HepG2 (cell line): ENCODE data around the gene GSPT1. TPM values are rescaled to one million over a fixed set of nuclear protein-coding genes. Genes with fewer than 3 reads are reported as not detected.

Source experiments
- CEBPG ChIP-seq: IDR thresholded peaks from 2 replicates; pipeline ENCODE4 v1.6.1; 2016
- HNRNPK ChIP-seq: fragments of 200-400 bp; formaldehyde crosslinking; IDR thresholded peaks from 2 replicates; pipeline ENCODE4 v1.6.1; 2018; ENCODE audit warnings: low read length, low read depth, moderate library complexity, mild to moderate bottlenecking; ENCODE audit not compliant: poor library complexity, severe bottlenecking
- MBD4 ChIP-seq: IDR thresholded peaks from 2 replicates; pipeline ENCODE4 v1.6.1; 2012; ENCODE audit warnings: low read length, inconsistent platforms, borderline replicate concordance
- MXI1 ChIP-seq: IDR thresholded peaks from 3 replicates; pipeline ENCODE4 v1.6.1; 2012; ENCODE audit warnings: low read depth, low read length, inconsistent platforms, borderline replicate concordance
- NCOA5 ChIP-seq: sonication (generic); formaldehyde crosslinking; IDR thresholded peaks from 2 replicates; pipeline ENCODE4 v1.4.0; 2020; ENCODE audit warnings: missing genetic modification reagents
- PRDM10 ChIP-seq: sonication (generic); formaldehyde crosslinking; IDR thresholded peaks from 2 replicates; pipeline ENCODE4 v1.4.0; 2020; ENCODE audit warnings: low read depth, missing genetic modification reagents
- SNAI1 ChIP-seq: sonication (generic); formaldehyde crosslinking; IDR thresholded peaks from 2 replicates; pipeline ENCODE4 v1.5.0; 2020; ENCODE audit warnings: mild to moderate bottlenecking, missing genetic modification reagents, borderline replicate concordance
- TBX2 ChIP-seq: sonication (generic); formaldehyde crosslinking; IDR thresholded peaks from 2 replicates; pipeline ENCODE4 v1.5.0; 2020; ENCODE audit warnings: missing genetic modification reagents, mild to moderate bottlenecking, borderline replicate concordance
- TBX3 ChIP-seq: fragments of 450-650 bp; IDR thresholded peaks from 2 replicates; pipeline ENCODE4 v1.6.1; 2017; ENCODE audit warnings: antibody characterized with exemption, mild to moderate bottlenecking, inconsistent platforms, borderline replicate concordance
- XBP1 ChIP-seq: sonication (generic); formaldehyde crosslinking; IDR thresholded peaks from 2 replicates; pipeline ENCODE4 v1.5.0; 2020; ENCODE audit warnings: missing genetic modification reagents
- ZBTB20 ChIP-seq: sonication (generic); formaldehyde crosslinking; IDR thresholded peaks from 2 replicates; pipeline ENCODE4 v1.8.1; 2023; ENCODE audit warnings: missing genetic modification reagents, low read depth, mild to moderate bottlenecking, borderline replicate concordance
- ZBTB40 ChIP-seq, 2 experiments: fragments of 450-650 bp in 1 of 2; sonication (generic) in 1 of 2; formaldehyde crosslinking in 1 of 2; IDR thresholded peaks; 2 replicates each; pipeline versions ENCODE4 v1.6.1 to v1.8.0; 2016 to 2022; ENCODE audit warnings: antibody characterized with exemption in 1 of 2, mild to moderate bottlenecking in 1 of 2, missing genetic modification reagents in 1 of 2
- ZMAT5 ChIP-seq: sonication (generic); formaldehyde crosslinking; IDR thresholded peaks from 2 replicates; pipeline ENCODE4 v1.5.0; 2020; ENCODE audit warnings: mild to moderate bottlenecking, low read depth, missing genetic modification reagents, borderline replicate concordance
- ZNF138 ChIP-seq: sonication (generic); formaldehyde crosslinking; IDR thresholded peaks from 2 replicates; pipeline ENCODE4 v1.5.0; 2020; ENCODE audit warnings: mild to moderate bottlenecking, low read depth, missing genetic modification reagents
- ZNF256 ChIP-seq: sonication (generic); formaldehyde crosslinking; conservative IDR thresholded peaks from 2 replicates; pipeline ENCODE4 v1.4.0; 2020; ENCODE audit warnings: missing genetic modification reagents
- ZNF670 ChIP-seq: sonication (generic); formaldehyde crosslinking; IDR thresholded peaks from 2 replicates; pipeline ENCODE4 v1.8.0; 2022; ENCODE audit warnings: mild to moderate bottlenecking, missing genetic modification reagents, borderline replicate concordance
- ZNF772 ChIP-seq: sonication (generic); formaldehyde crosslinking; IDR thresholded peaks from 2 replicates; pipeline ENCODE4 v1.5.0; 2020; ENCODE audit warnings: mild to moderate bottlenecking, missing genetic modification reagents
- polyA plus RNA-seq, 8 experiments: library from polyadenylated mRNA; depleted of rRNA in 3 of 8; stranded (reverse) in 7 of 8; unstranded in 1 of 8; fragments of >200 nt; fragmentation: Illumina TruSeq in 4 of 8; extraction: Trizol in 4 of 8; gene quantifications; 2 replicates each; pipeline versions ENCODE4 v1.2.1 to v1.2.3, GENCODE V29; 2011 to 2016; ENCODE audit warnings: low read depth in 4 of 8, missing spikeins in 1 of 8, mixed read lengths in 1 of 8; ENCODE audit not compliant: insufficient read depth in 1 of 8
- total RNA-seq, 5 experiments: library from RNA; depleted of rRNA; stranded (reverse); fragments of >200 nt; fragmentation: Illumina TruSeq; extraction: Trizol; gene quantifications; 2 replicates each; pipeline ENCODE4 v1.2.3, GENCODE V29; 2016; ENCODE audit warnings: low read depth in 1 of 5

Gene GSPT1
- total and polyA plus RNA-seq, 2 of the 13 experiments (the other 11 are each of a cell fraction or from before 2014, with no cell fraction given) = 120 to 316 TPM

GRCh38 chr16:11824362-11824761, 91.4 kb downstream of the GSPT1 start (continued):
- TF ChIP-seq ZNF670 (CRISPR knock-in tag) = peak; percentile 36; the same call in 1 of the 2 replicates
- peak; percentile 83 for TF ChIP-seq CEBPG (CRISPR knock-in tag)
- TF ChIP-seq ZNF138 = no peak
- TF ChIP-seq SNAI1 = no peak
- no peak for TF ChIP-seq MBD4
- peak; percentile 25; the same call in 1 of the 2 replicates for TF ChIP-seq TBX2 (CRISPR knock-in tag)
- TF ChIP-seq NCOA5 (CRISPR knock-in tag) = no peak
- TF ChIP-seq XBP1 (CRISPR knock-in tag) = no peak
- no peak for TF ChIP-seq ZBTB40 (IDR thresholded peaks at IDR 0.05)
- no peak for TF ChIP-seq ZBTB40 (CRISPR knock-in tag; IDR thresholded peaks at IDR 0.05)
- TF ChIP-seq ZNF256 (CRISPR knock-in tag) = no peak
- TF ChIP-seq TBX3 = 0 out of 2 replicates have a peak, but pooled peaks have one; percentile 32
- TF ChIP-seq MXI1 = peak; percentile 47; the same call in 1 of the 3 replicates
- no peak for TF ChIP-seq ZNF772 (CRISPR knock-in tag)
- TF ChIP-seq ZBTB20 (CRISPR knock-in tag) = no peak
- TF ChIP-seq HNRNPK = no peak
- TF ChIP-seq ZMAT5 (CRISPR knock-in tag) = no peak
- TF ChIP-seq PRDM10 (CRISPR knock-in tag) = peak; percentile 34; the same call in 1 of the 2 replicates
